Measurements from ENCODE around the gene LAMC2.

DNA sequence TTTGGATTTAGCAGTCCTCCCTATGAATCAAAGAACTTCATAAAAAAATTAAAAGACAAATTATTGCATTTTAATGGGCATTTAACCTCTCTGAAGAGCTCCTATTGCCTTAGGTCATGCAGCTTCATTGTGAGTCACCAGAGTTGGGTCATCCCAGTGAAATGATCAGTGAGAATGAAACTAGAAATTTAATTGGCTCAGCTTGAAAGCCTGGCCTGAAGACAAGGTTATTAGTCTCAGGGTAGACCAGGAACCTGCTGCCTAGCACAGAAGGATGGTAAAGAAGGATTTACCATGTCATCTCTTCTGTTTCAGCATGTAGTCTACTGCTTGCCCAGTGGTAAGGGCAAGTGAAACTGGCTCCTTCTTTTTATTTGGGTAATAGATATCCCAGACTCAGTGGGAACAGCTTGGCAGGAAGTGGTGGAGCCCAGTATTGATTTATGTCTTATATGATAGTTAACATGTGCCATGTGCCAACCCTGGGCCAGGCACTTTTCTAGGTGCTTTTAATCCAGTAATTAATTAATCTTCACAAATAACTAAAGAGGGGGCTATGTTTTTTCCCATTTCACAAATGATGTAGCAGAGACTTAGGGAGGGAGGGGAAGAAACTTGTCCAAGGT lies 23.6 kb downstream of the LAMC2 start:
- TF ChIP-seq, protein P1, sequence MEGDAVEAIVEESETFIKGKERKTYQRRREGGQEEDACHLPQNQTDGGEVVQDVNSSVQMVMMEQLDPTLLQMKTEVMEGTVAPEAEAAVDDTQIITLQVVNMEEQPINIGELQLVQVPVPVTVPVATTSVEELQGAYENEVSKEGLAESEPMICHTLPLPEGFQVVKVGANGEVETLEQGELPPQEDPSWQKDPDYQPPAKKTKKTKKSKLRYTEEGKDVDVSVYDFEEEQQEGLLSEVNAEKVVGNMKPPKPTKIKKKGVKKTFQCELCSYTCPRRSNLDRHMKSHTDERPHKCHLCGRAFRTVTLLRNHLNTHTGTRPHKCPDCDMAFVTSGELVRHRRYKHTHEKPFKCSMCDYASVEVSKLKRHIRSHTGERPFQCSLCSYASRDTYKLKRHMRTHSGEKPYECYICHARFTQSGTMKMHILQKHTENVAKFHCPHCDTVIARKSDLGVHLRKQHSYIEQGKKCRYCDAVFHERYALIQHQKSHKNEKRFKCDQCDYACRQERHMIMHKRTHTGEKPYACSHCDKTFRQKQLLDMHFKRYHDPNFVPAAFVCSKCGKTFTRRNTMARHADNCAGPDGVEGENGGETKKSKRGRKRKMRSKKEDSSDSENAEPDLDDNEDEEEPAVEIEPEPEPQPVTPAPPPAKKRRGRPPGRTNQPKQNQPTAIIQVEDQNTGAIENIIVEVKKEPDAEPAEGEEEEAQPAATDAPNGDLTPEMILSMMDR (optimal IDR thresholded peaks at IDR 0.05 in 1 of 3, IDR thresholded peaks at IDR 0.05 in 1 of 3, conservative IDR thresholded peaks at IDR 0.05 in 1 of 3; ENCODE audit: extremely low read depth in 1 of 3, insufficient read depth in 2 of 3, low read length in 3 of 3), result no peak
- TF ChIP-seq EZH2 (IDR thresholded peaks at IDR 0.05; ENCODE audit: low read length), result no peak
